ENCODE measurements around the gene PKD2.
"Not testable (repeated sequence)": the region's sequence is repeated elsewhere in the genome, so short reads cannot be mapped to it uniquely, and the experiment has no call there.

PKD2 gene

DNA sequence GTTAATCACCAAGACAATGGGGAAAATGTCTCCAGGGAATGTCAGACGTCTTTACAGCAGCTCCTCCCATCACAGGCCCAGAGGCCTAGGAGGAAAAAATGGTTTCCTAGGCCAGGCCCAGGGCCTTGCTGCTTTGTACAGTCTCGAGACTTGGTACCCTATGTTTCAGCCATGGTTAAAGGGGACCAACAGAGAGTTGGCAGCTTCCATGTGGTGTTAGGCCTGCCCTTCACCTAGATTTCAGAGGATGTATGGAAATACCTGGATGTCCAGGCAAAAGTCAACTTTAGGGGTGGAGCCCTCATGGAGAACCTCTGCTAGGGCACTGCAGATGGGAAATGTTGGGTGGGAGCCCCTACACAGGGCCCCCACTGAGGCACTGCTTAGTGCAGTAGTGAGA, 112.5 kb downstream of the PKD2 start:
- DNase-seq = no peak

DNA sequence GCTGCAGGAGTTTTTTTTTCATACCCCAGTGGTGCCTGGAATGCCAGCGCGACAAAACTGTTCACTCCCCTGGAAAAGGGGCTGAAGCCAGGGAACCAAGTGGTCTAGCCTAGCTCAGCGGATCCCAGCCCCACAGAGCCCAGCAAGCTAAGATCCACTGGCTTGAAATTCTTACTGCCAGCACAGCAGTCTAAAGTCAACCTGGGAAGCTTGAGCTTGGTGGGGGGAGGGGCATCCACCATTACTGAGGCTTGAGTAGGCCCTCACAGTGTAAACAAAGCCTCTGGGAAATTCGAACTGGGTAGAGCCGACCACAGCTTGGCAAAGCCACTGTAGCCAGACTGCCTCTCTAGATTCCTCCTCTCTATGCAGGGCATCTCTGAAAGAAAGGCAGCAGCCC, 114.8 kb downstream of the PKD2 start:
- DNase-seq = not testable (repeated sequence)
